ENCODE data around the gene TBC1D10A.

Gene TBC1D10A

GRCh38 chr22:30286813-30287647, 39.7 kb downstream of the TBC1D10A start:
- peaks cover 5% of the 10 kb centered on the region for H3K4me1 ChIP-seq (ENCODE audit: control insufficient read depth, low read depth, low read length)
- no peaks in the 10 kb centered on the region for H3K36me3 ChIP-seq (ENCODE audit: control insufficient read depth, low read depth, low read length)
- H3K27ac ChIP-seq (ENCODE audit: low read length) = no peak overlapping the region
- no peak overlapping the region for H3K4me3 ChIP-seq (ENCODE audit: low read length)
- no peaks in the 10 kb centered on the region for H3K9me3 ChIP-seq (ENCODE audit: control insufficient read depth, low read depth, low read length)
- H3K9ac ChIP-seq (ENCODE audit: low read length) = no peak overlapping the region
- peaks cover 7% of the 10 kb centered on the region for H3K27me3 ChIP-seq (ENCODE audit: control insufficient read depth, insufficient read depth, low read length)

- H3K4me3 ChIP-seq (ENCODE audit: low read length) = no peak overlapping the region
- H3K9ac ChIP-seq (ENCODE audit: low read length) = no peak overlapping the region
- no peak overlapping the region for H3K27ac ChIP-seq (ENCODE audit: low read length)
- peaks cover 5% of the 10 kb centered on the region for H3K4me1 ChIP-seq (ENCODE audit: control insufficient read depth, low read depth, low read length)
- peaks cover 7% of the 10 kb centered on the region for H3K27me3 ChIP-seq (ENCODE audit: control insufficient read depth, insufficient read depth, low read length)
- H3K36me3 ChIP-seq (ENCODE audit: control insufficient read depth, low read depth, low read length) = no peaks in the 10 kb centered on the region
- no peaks in the 10 kb centered on the region for H3K9me3 ChIP-seq (ENCODE audit: control insufficient read depth, low read depth, low read length)
Measured at GRCh38 chr22:30286331-30286730, 40.4 kb downstream of the TBC1D10A start.

GRCh38 chr22:30285846-30286200, 40.9 kb downstream of the TBC1D10A start:
- Histone ChIP-seq H3K27ac (ENCODE audit: low read length) (no peak overlapping the region), H3K27me3 (ENCODE audit: control insufficient read depth, insufficient read depth, low read length) (peaks cover 7% of the 10 kb centered on the region), H3K9me3 (ENCODE audit: control insufficient read depth, low read depth, low read length) (no peaks in the 10 kb centered on the region), H3K4me1 (ENCODE audit: control insufficient read depth, low read depth, low read length) (peaks cover 5% of the 10 kb centered on the region), H3K4me3 (ENCODE audit: low read length) (no peak overlapping the region), H3K9ac (ENCODE audit: low read length) (no peak overlapping the region), H3K36me3 (ENCODE audit: control insufficient read depth, low read depth, low read length) (no peaks in the 10 kb centered on the region)

GRCh38 chr22:30285176-30285845, 41.4 kb downstream of the TBC1D10A start:
- no peak overlapping the region for H3K4me3 ChIP-seq (ENCODE audit: low read length)
- no peak overlapping the region for H3K27ac ChIP-seq (ENCODE audit: low read length)
- peaks cover 5% of the 10 kb centered on the region for H3K4me1 ChIP-seq (ENCODE audit: control insufficient read depth, low read depth, low read length)
- peaks cover 7% of the 10 kb centered on the region for H3K27me3 ChIP-seq (ENCODE audit: control insufficient read depth, insufficient read depth, low read length)
- H3K36me3 ChIP-seq (ENCODE audit: control insufficient read depth, low read depth, low read length) = no peaks in the 10 kb centered on the region
- no peak overlapping the region for H3K9ac ChIP-seq (ENCODE audit: low read length)
- no peaks in the 10 kb centered on the region for H3K9me3 ChIP-seq (ENCODE audit: control insufficient read depth, low read depth, low read length)

GRCh38 chr22:30284666-30285065, 42.1 kb downstream of the TBC1D10A start:
- Histone ChIP-seq H3K4me1 (ENCODE audit: control insufficient read depth, low read depth, low read length) (peaks cover 5% of the 10 kb centered on the region), H3K4me3 (ENCODE audit: low read length) (no peak overlapping the region), H3K27ac (ENCODE audit: low read length) (no peak overlapping the region), H3K27me3 (ENCODE audit: control insufficient read depth, insufficient read depth, low read length) (peaks cover 7% of the 10 kb centered on the region), H3K9ac (ENCODE audit: low read length) (no peak overlapping the region), H3K36me3 (ENCODE audit: control insufficient read depth, low read depth, low read length) (no peaks in the 10 kb centered on the region), H3K9me3 (ENCODE audit: control insufficient read depth, low read depth, low read length) (no peaks in the 10 kb centered on the region)

- Histone ChIP-seq H3K27me3 (ENCODE audit: control insufficient read depth, insufficient read depth, low read length) (peaks cover 7% of the 10 kb centered on the region), H3K4me3 (ENCODE audit: low read length) (no peak overlapping the region), H3K4me1 (ENCODE audit: control insufficient read depth, low read depth, low read length) (peaks cover 5% of the 10 kb centered on the region), H3K36me3 (ENCODE audit: control insufficient read depth, low read depth, low read length) (no peaks in the 10 kb centered on the region), H3K9me3 (ENCODE audit: control insufficient read depth, low read depth, low read length) (no peaks in the 10 kb centered on the region), H3K9ac (ENCODE audit: low read length) (no peak overlapping the region), H3K27ac (ENCODE audit: low read length) (no peak overlapping the region)
Measured at GRCh38 chr22:30284172-30284571, 42.6 kb downstream of the TBC1D10A start.

GRCh38 chr22:30283342-30283741, 43.4 kb downstream of the TBC1D10A start:
- Histone ChIP-seq H3K9ac (ENCODE audit: low read length) (no peak overlapping the region), H3K4me3 (ENCODE audit: low read length) (no peak overlapping the region), H3K27me3 (ENCODE audit: control insufficient read depth, insufficient read depth, low read length) (peaks cover 1% of the 10 kb centered on the region), H3K27ac (ENCODE audit: low read length) (no peak overlapping the region), H3K4me1 (ENCODE audit: control insufficient read depth, low read depth, low read length) (peaks cover 2% of the 10 kb centered on the region), H3K9me3 (ENCODE audit: control insufficient read depth, low read depth, low read length) (no peaks in the 10 kb centered on the region), H3K36me3 (ENCODE audit: control insufficient read depth, low read depth, low read length) (no peaks in the 10 kb centered on the region)

- H3K9ac ChIP-seq (ENCODE audit: low read length) = no peak overlapping the region
- no peaks in the 10 kb centered on the region for H3K27me3 ChIP-seq (ENCODE audit: control insufficient read depth, insufficient read depth, low read length)
- H3K9me3 ChIP-seq (ENCODE audit: control insufficient read depth, low read depth, low read length) = no peaks in the 10 kb centered on the region
- H3K4me1 ChIP-seq (ENCODE audit: control insufficient read depth, low read depth, low read length) = no peaks in the 10 kb centered on the region
- H3K36me3 ChIP-seq (ENCODE audit: control insufficient read depth, low read depth, low read length) = no peaks in the 10 kb centered on the region
- no peak overlapping the region for H3K27ac ChIP-seq (ENCODE audit: low read length)
- no peak overlapping the region for H3K4me3 ChIP-seq (ENCODE audit: low read length)
Measured at GRCh38 chr22:30282616-30283046, 44.1 kb downstream of the TBC1D10A start.

- Histone ChIP-seq H3K9ac (ENCODE audit: low read length) (no peak overlapping the region), H3K27ac (ENCODE audit: low read length) (no peak overlapping the region), H3K27me3 (ENCODE audit: control insufficient read depth, insufficient read depth, low read length) (no peaks in the 10 kb centered on the region), H3K36me3 (ENCODE audit: control insufficient read depth, low read depth, low read length) (no peaks in the 10 kb centered on the region), H3K9me3 (ENCODE audit: control insufficient read depth, low read depth, low read length) (no peaks in the 10 kb centered on the region), H3K4me1 (ENCODE audit: control insufficient read depth, low read depth, low read length) (no peaks in the 10 kb centered on the region), H3K4me3 (ENCODE audit: low read length) (no peak overlapping the region)
Measured at GRCh38 chr22:30280505-30280904, 46.2 kb downstream of the TBC1D10A start.

- H3K9ac ChIP-seq (ENCODE audit: low read length) = no peak overlapping the region
- H3K27ac ChIP-seq (ENCODE audit: low read length) = no peak overlapping the region
- H3K27me3 ChIP-seq (ENCODE audit: control insufficient read depth, insufficient read depth, low read length) = no peaks in the 10 kb centered on the region
- H3K4me3 ChIP-seq (ENCODE audit: low read length) = no peak overlapping the region
- H3K9me3 ChIP-seq (ENCODE audit: control insufficient read depth, low read depth, low read length) = no peaks in the 10 kb centered on the region
- no peaks in the 10 kb centered on the region for H3K36me3 ChIP-seq (ENCODE audit: control insufficient read depth, low read depth, low read length)
- H3K4me1 ChIP-seq (ENCODE audit: control insufficient read depth, low read depth, low read length) = no peaks in the 10 kb centered on the region
Measured at GRCh38 chr22:30279932-30280331, 46.8 kb downstream of the TBC1D10A start.

GRCh38 chr22:30279046-30279788, 47.5 kb downstream of the TBC1D10A start:
- Histone ChIP-seq H3K4me1 (ENCODE audit: control insufficient read depth, low read depth, low read length) (no peaks in the 10 kb centered on the region), H3K9ac (ENCODE audit: low read length) (no peak overlapping the region), H3K27me3 (ENCODE audit: control insufficient read depth, insufficient read depth, low read length) (no peaks in the 10 kb centered on the region), H3K27ac (ENCODE audit: low read length) (no peak overlapping the region), H3K36me3 (ENCODE audit: control insufficient read depth, low read depth, low read length) (no peaks in the 10 kb centered on the region), H3K9me3 (ENCODE audit: control insufficient read depth, low read depth, low read length) (no peaks in the 10 kb centered on the region), H3K4me3 (ENCODE audit: low read length) (no peak overlapping the region)
